IMR-90 (cell line): ENCODE measurements around the gene AUTS2.

Experiments used
- BHLHE40 ChIP-seq: fragments of 150-350 bp; IDR thresholded peaks from 2 replicates; pipeline ENCODE4 v1.6.1; 2016; ENCODE audit warnings: mild to moderate bottlenecking, low read depth, low read length
- CTCF ChIP-seq: conservative IDR thresholded peaks from 2 replicates; pipeline ENCODE4 v1.5.1; 2012; ENCODE audit warnings: mild to moderate bottlenecking, low read depth, low read length, improper control_type of control experiment
- FOS ChIP-seq: fragments of 150-350 bp; IDR thresholded peaks from 2 replicates; pipeline ENCODE4 v1.6.1; 2016; ENCODE audit warnings: low read depth, low read length
- POLR2A ChIP-seq: IDR thresholded peaks from 2 replicates; pipeline ENCODE4 v1.6.1; 2012; ENCODE audit warnings: mild to moderate bottlenecking, low read depth, low read length
- SMC3 ChIP-seq: fragments of 150-350 bp; IDR thresholded peaks from 2 replicates; pipeline ENCODE4 v1.6.1; 2016; ENCODE audit warnings: low read depth, mild to moderate bottlenecking, antibody characterized with exemption, low read length, moderate library complexity

DNA sequence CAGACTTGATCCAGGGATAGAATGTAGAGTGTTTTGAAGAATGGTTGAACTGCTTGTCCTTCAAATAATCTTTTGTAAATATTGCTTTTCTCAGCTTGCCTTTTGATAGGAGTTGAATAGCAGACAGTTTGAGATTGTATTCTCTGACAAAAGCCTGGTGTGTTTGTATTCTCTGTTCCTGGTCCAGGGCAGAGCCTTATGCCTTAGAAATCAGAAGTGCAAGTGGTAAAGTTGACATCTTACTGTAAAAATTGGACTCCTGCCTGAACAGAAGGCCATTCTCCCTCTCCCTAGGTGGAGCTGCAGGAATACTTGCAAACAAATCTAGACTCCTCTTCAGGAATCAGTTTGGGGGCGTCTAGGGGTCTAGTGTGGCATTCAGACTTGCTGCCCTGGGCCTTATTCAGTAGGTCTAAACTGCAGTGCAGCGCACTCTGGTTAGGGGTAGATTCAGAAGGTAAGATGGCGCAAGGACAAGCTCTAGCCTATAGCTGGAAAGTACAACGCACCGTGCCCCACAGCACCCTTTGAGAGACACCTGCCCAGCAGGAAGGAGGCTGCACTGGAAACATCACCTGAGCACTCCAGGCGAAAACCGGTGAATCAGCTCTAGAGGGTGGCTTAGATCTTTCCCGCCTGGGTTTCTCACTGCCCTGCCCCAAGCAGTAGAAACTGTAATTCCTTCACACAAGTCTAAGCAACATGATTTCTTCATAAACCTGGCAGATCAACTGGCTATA, 925.1 kb downstream of the AUTS2 start:
- TF ChIP-seq CTCF (no peak), POLR2A (no peak), FOS (no peak), BHLHE40 (no peak), SMC3 (no peak)
